Esophagus muscularis mucosa (tissue), 4 donors: ENCODE results near the gene RFX6. TPM values are rescaled to one million over a fixed set of nuclear protein-coding genes. Genes with fewer than 3 reads are reported as not detected.

Source experiments
- DNase-seq: peaks from one replicate; pipeline ENCODE4 v3.0.0-alpha.2; 2017; ENCODE audit errors: extremely low spot score
- H3K27ac ChIP-seq, 4 donors: fragments of 200-600 bp; sonication (generic); replicated peaks in 1 of 4; 1 replicate in 3 of 4; 2 replicates in 1 of 4; pipeline ENCODE4 v1.5.1; 2016 to 2019; ENCODE audit warnings: mild to moderate bottlenecking in 1 of 4
- H3K27me3 ChIP-seq, 4 donors: fragments of 200-600 bp; sonication (generic); one replicate each; pipeline versions ENCODE4 v1.5.1 to v1.6.0; 2016 to 2019
- H3K36me3 ChIP-seq, 4 donors: fragments of 200-600 bp; sonication (generic); one replicate each; pipeline ENCODE4 v1.5.1; 2016 to 2019
- H3K4me1 ChIP-seq, 4 donors: fragments of 200-600 bp; sonication (generic); one replicate each; pipeline ENCODE4 v1.5.1; 2016 to 2019
- H3K4me3 ChIP-seq, 4 donors: fragments of 200-600 bp; sonication (generic); 1 replicate in 2 of 4; 2 replicates in 2 of 4; pipeline ENCODE4 v1.5.1; 2016 to 2019; ENCODE audit warnings: mild to moderate bottlenecking in 4 of 4, moderate library complexity in 1 of 4
- H3K9me3 ChIP-seq, 4 donors: fragments of 200-600 bp; sonication (generic); 1 replicate in 3 of 4; 2 replicates in 1 of 4; pipeline ENCODE4 v1.5.1; 2016 to 2019
- EP300 ChIP-seq: sonication (generic); formaldehyde crosslinking; IDR thresholded peaks from one replicate; pipeline ENCODE4 v1.6.1; 2017; ENCODE audit warnings: antibody characterized with exemption
- POLR2A ChIP-seq: fragments of 450-650 bp; IDR thresholded peaks from one replicate; pipeline ENCODE4 v1.6.1; 2017; ENCODE audit warnings: antibody characterized with exemption, moderate library complexity, mild to moderate bottlenecking, low read depth
- POLR2AphosphoS5 ChIP-seq, 2 donors: sonication (generic); formaldehyde crosslinking; IDR thresholded peaks; one replicate each; pipeline ENCODE4 v1.6.1; 2017; ENCODE audit warnings: antibody characterized with exemption in 2 of 2
- WGBS: methylation state at CpG from one replicate; pipeline ENCODE4 v1.1.5; 2018; 5-methylcytosine and 5-hydroxymethylcytosine counted together
- intact Hi-C: fragments of 100-400 bp; cut with DNase I; formaldehyde crosslinking; loops from one replicate; pipeline ENCODE4 v1.15.1; 2023
- total RNA-seq, 4 donors: library from RNA; depleted of rRNA; stranded (reverse); fragments of >200 nt; gene quantifications; one replicate each; pipeline versions ENCODE4 v1.1.0 to v1.2.1, GENCODE V29; 2016
- TF ChIP-seq, protein P1 (sequence below), 3 experiments: fragments of 200-600 bp in 2 of 3; fragments of 450-650 bp in 1 of 3; sonication (generic) in 2 of 3; IDR thresholded peaks; one replicate each; pipeline ENCODE4 v1.5.1; 2017 to 2019; ENCODE audit warnings: antibody characterized with exemption in 3 of 3, mild to moderate bottlenecking in 2 of 3, moderate library complexity in 1 of 3

Gene RFX6
- total RNA-seq, 4 donors from 2014 or later = not detected

DNA sequence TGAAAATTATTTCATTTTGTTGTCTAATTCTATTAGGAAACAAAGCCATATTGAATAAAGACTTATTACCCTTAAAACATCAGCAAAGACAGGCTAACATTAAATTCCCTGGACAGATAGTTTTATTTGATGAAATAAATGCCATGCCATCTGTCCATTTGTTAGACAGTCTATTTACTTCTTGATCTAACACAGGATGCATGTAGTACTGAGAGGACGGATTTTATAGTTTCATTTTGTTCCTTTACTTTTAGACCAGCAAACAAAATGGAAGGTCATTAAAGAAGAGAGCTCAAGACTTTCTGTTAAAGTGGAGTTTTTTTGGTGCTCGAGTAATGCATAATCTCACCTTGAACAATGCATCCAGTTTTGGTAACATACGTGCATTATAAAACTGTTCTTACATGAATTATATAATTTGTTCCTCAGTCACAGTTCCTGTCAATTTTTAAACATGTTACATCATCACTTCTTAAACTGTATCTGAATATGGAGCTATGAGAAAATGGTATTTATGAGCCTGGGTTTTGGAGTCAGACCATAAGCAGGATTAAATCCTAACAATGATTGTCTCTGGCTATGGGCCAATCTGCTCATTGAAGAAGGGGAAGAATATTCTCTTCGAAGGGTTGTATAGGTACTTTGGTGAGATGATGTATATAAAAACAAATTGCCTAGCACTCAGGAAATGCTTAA lies 46.0 kb downstream of the RFX6 start:
- intact Hi-C loops = no loop called here
- Histone ChIP-seq H3K36me3 (no peaks in the 10 kb centered on the region), H3K4me3 (no peak overlapping the region), H3K27ac (no peak overlapping the region), H3K4me1 (no peaks in the 10 kb centered on the region), H3K9me3 (no peaks in the 10 kb centered on the region), H3K27me3 (no peaks in the 10 kb centered on the region)
- DNase-seq = no peak
- WGBS = 59% methylated on average over 4 of the region's 4 CpGs
- TF ChIP-seq EP300 (no peak), POLR2AphosphoS5 (IDR thresholded peaks at IDR 0.05) (no peak), POLR2A (no peak)
- TF ChIP-seq, protein P1, sequence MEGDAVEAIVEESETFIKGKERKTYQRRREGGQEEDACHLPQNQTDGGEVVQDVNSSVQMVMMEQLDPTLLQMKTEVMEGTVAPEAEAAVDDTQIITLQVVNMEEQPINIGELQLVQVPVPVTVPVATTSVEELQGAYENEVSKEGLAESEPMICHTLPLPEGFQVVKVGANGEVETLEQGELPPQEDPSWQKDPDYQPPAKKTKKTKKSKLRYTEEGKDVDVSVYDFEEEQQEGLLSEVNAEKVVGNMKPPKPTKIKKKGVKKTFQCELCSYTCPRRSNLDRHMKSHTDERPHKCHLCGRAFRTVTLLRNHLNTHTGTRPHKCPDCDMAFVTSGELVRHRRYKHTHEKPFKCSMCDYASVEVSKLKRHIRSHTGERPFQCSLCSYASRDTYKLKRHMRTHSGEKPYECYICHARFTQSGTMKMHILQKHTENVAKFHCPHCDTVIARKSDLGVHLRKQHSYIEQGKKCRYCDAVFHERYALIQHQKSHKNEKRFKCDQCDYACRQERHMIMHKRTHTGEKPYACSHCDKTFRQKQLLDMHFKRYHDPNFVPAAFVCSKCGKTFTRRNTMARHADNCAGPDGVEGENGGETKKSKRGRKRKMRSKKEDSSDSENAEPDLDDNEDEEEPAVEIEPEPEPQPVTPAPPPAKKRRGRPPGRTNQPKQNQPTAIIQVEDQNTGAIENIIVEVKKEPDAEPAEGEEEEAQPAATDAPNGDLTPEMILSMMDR (IDR thresholded peaks at IDR 0.05) = no peak

DNA sequence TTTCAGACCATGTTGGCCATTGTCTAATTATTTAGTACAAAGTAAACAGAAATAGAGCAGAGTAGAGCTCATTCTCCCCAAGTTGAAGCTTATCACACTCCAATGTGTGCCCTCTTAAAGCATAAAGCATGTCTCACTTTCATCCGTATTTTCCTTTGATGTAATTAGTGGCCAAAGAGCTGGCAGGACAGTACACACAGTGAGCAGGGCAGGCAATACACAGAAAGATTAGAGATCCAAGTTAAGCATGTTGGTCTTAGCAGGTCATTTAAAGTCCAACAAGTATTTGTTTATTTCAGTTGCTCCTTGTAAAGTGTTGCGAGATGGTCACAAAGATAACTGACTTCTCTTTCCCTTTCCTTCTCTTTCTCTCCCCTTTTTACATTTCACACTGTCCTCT lies 47.2 kb downstream of the RFX6 start:
- no peak overlapping the region for H3K27ac ChIP-seq
- intact Hi-C loops = no loop called here
- H3K9me3 ChIP-seq = no peaks in the 10 kb centered on the region
- no peak overlapping the region for H3K4me3 ChIP-seq
- 44% methylated on average over 2 of the region's 2 CpGs for WGBS
- H3K27me3 ChIP-seq = no peaks in the 10 kb centered on the region
- TF ChIP-seq EP300 (no peak), POLR2A (no peak), POLR2AphosphoS5 (IDR thresholded peaks at IDR 0.05) (no peak)
- TF ChIP-seq, protein P1 (IDR thresholded peaks at IDR 0.05) = no peak
- H3K4me1 ChIP-seq = no peaks in the 10 kb centered on the region
- H3K36me3 ChIP-seq = no peaks in the 10 kb centered on the region
- no peak for DNase-seq

DNA sequence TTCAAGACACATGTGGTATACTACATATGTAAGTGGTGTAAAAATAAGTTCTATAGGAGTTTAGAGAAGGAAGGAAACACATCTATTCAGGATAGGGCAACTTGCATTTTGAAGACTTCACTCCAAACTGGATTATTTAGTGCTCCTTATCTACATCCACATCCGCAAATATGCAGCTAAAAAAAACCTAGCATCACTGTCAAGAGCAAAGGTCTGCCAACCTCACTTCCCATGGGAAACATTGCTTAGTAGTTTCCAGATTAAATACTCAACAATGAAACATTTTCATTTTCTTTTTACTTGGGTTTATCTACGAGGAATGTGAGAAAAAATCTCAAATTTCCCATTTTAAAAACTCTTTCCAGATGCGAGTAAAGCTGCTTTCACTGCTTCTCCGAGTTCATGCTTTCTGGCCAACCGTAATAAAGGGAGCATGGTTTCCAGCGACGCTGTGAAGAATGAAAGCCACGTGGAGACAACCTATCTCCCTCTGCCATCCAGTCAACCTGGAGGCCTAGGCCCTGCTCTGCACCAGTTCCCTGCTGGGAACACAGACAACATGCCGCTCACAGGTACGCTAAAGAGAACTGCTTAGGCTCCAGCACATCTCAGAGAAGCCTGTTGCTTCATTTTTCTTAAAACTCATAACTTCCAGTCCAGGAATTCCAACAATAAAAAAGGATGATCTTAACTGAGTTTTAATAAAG lies 48.2 kb downstream of the RFX6 start:
- no peak overlapping the region for H3K4me3 ChIP-seq
- H3K27ac ChIP-seq = no peak overlapping the region
- 67% methylated on average over 10 of the region's 10 CpGs for WGBS
- no peaks in the 10 kb centered on the region for H3K9me3 ChIP-seq
- H3K36me3 ChIP-seq = no peaks in the 10 kb centered on the region
- no peaks in the 10 kb centered on the region for H3K27me3 ChIP-seq
- no peak for DNase-seq
- H3K4me1 ChIP-seq = no peaks in the 10 kb centered on the region
- TF ChIP-seq POLR2A (no peak), POLR2AphosphoS5 (IDR thresholded peaks at IDR 0.05) (no peak), EP300 (no peak)
- TF ChIP-seq, protein P1 (IDR thresholded peaks at IDR 0.05) = no peak
- intact Hi-C loops = no loop called here

DNA sequence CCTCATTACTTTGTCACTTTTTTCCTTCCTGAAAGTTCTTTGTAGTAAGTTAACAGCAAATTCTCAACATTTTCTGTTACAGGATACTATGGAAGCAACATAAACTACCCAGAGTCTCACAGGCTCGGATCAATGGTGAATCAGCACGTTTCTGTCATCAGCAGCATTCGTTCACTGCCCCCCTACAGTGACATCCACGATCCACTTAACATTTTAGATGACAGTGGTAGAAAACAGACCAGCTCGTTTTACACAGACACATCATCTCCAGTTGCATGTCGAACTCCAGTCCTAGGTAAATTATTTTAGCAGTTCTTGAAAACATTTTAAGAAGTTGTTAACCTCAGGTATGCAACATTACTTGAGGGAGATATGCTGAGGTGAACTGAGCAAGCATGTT lies 51.6 kb downstream of the RFX6 start:
- 38% methylated on average over 6 of the region's 6 CpGs for WGBS

More for the DNA sequence above, 51.6 kb downstream of the RFX6 start:
- no peaks in the 10 kb centered on the region for H3K4me1 ChIP-seq
- H3K27me3 ChIP-seq = no peaks in the 10 kb centered on the region
- TF ChIP-seq, protein P1 (IDR thresholded peaks at IDR 0.05) = no peak
- no peak for TF ChIP-seq POLR2A
- DNase-seq = no peak
- no peaks in the 10 kb centered on the region for H3K9me3 ChIP-seq
- H3K36me3 ChIP-seq = no peaks in the 10 kb centered on the region
- intact Hi-C loops = no loop called here
- H3K27ac ChIP-seq = no peak overlapping the region
- no peak overlapping the region for H3K4me3 ChIP-seq
